Neural cell (in vitro differentiated cells): ENCODE measurements around the gene CABYR.

ENCODE experiments used
- EP300 ChIP-seq: fragments of 450-650 bp; conservative IDR thresholded peaks from 2 replicates; pipeline ENCODE4 v1.6.1; 2014; ENCODE audit warnings: antibody characterized with exemption, mild to moderate bottlenecking, moderate library complexity; ENCODE audit not compliant: poor library complexity, severe bottlenecking
- POLR2AphosphoS5 ChIP-seq: IDR thresholded peaks from 2 replicates; pipeline ENCODE4 v1.6.1; 2012
- RAD21 ChIP-seq: fragments of 450-650 bp; conservative IDR thresholded peaks from 2 replicates; pipeline ENCODE4 v1.6.1; 2014; ENCODE audit warnings: antibody characterized with exemption, mild to moderate bottlenecking, moderate library complexity
- TF ChIP-seq, protein P1 (sequence below): fragments of 450-650 bp; IDR thresholded peaks from 2 replicates; pipeline ENCODE4 v1.5.1; 2014; ENCODE audit warnings: antibody characterized with exemption, mild to moderate bottlenecking, moderate library complexity; ENCODE audit not compliant: poor library complexity, severe bottlenecking

GRCh38 chr18:24188120-24188519 lies 49.3 kb downstream of the CABYR start:
- TF ChIP-seq RAD21 (no peak), EP300 (no peak), POLR2AphosphoS5 (no peak)
- TF ChIP-seq, protein P1, sequence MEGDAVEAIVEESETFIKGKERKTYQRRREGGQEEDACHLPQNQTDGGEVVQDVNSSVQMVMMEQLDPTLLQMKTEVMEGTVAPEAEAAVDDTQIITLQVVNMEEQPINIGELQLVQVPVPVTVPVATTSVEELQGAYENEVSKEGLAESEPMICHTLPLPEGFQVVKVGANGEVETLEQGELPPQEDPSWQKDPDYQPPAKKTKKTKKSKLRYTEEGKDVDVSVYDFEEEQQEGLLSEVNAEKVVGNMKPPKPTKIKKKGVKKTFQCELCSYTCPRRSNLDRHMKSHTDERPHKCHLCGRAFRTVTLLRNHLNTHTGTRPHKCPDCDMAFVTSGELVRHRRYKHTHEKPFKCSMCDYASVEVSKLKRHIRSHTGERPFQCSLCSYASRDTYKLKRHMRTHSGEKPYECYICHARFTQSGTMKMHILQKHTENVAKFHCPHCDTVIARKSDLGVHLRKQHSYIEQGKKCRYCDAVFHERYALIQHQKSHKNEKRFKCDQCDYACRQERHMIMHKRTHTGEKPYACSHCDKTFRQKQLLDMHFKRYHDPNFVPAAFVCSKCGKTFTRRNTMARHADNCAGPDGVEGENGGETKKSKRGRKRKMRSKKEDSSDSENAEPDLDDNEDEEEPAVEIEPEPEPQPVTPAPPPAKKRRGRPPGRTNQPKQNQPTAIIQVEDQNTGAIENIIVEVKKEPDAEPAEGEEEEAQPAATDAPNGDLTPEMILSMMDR = no peak
